ENCODE results near the gene DROSHA. TPM values are rescaled to one million over a fixed set of nuclear protein-coding genes. Genes with fewer than 3 reads are reported as not detected.
"Not testable (repeated sequence)": the region's sequence is repeated elsewhere in the genome, so short reads cannot be mapped to it uniquely, and the experiment has no call there.

The DROSHA gene
- total RNA-seq, 3 donors from 2014 or later = 31.5 to 52.5 (median 50.8) TPM

DNA sequence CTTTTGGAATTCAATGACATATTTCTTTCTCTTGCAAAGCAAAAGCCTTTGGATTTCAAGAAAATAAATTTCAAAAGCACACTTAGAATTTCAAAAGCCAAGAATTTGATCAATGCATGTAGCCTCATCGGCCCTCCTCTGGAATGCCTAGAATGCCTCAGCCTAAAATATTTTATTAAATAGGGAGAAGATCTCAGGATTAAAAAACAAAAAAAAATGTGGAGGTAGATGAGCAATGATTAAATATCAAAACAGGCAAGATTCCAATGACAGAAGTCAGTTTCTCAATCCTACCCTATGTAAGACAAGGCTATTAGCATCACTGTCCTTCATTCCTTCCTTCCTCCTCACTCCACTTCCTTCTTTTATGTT is 169.4 kb downstream of the DROSHA start:
- no peak overlapping the region for H3K4me3 ChIP-seq
- TF ChIP-seq, protein P1, sequence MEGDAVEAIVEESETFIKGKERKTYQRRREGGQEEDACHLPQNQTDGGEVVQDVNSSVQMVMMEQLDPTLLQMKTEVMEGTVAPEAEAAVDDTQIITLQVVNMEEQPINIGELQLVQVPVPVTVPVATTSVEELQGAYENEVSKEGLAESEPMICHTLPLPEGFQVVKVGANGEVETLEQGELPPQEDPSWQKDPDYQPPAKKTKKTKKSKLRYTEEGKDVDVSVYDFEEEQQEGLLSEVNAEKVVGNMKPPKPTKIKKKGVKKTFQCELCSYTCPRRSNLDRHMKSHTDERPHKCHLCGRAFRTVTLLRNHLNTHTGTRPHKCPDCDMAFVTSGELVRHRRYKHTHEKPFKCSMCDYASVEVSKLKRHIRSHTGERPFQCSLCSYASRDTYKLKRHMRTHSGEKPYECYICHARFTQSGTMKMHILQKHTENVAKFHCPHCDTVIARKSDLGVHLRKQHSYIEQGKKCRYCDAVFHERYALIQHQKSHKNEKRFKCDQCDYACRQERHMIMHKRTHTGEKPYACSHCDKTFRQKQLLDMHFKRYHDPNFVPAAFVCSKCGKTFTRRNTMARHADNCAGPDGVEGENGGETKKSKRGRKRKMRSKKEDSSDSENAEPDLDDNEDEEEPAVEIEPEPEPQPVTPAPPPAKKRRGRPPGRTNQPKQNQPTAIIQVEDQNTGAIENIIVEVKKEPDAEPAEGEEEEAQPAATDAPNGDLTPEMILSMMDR (IDR thresholded peaks at IDR 0.05) = no peak
- no peak for TF ChIP-seq POLR2A (IDR thresholded peaks at IDR 0.05)
- no peak for TF ChIP-seq POLR2AphosphoS5 (IDR thresholded peaks at IDR 0.05)
- no peaks in the 10 kb centered on the region for H3K4me1 ChIP-seq
- H3K36me3 ChIP-seq = no peaks in the 10 kb centered on the region
- DNase-seq (ENCODE audit: low spot score in 2 of 2) = no peak
- H3K27ac ChIP-seq = no peak overlapping the region
- intact Hi-C loops (cut with DNase I; ENCODE audit: low total_unique reads) = no loop called here
- H3K27me3 ChIP-seq = no peaks in the 10 kb centered on the region
- no peaks in the 10 kb centered on the region for H3K9me3 ChIP-seq

DNA sequence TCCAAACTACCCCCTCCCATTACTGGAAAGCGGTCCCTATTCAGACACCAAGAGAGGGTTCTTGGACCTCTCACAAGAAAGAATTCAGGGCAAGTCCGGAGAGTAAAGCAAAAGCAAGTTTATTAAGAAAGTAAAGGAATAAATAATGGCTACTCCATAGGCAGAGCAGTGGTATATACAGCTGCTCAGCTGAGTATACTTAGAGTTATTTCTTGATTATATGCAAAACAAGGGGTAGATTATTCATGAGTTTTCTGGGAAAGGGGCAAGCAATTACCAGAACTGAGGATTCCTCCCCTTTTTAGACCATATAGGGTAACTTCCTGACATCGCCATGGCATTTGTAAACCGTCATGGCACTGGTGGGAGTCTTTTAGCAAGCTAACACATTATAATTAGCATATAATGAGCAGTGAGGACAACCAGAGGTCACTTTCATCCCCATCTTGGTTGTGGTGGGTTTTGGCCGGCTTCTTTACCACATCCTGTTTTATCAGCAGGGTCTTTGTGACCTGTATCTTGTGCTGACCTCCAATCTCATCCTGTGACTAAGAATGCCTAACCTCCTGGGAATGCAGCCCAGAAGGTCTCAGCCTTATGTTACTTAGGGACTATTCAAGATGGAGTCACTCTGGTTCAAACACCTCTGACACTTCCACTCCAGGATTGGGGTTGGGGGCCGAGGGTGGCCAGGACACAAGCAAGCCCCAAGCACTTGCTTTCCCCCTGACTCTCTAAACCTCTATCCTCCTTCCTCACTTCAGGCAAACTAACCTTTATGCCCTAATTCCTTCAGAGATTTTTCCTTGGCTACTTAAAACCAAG is 170.0 kb downstream of the DROSHA start:
- DNase-seq (ENCODE audit: low spot score in 2 of 2); H3K27ac ChIP-seq; intact Hi-C loops (cut with DNase I; ENCODE audit: low total_unique reads): not testable (repeated sequence)

DNA sequence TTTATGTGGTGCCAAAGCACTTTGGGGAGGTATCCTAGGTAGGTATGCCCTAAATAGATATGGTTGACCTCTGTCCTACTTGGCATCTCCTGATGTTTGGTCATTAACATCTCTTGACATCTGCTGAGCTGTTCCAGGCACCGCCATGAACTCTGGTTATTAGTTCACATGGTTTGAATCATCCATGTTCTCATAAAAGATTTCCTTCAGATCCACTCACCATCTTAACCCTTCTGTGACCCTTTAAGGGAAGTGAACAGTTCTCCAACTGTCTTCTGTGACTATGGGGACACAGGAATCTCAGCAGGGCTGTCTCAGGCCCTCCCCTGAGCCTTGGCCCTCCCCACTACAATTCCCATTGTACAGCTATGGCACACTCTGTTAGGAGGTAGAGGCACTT is 170.7 kb downstream of the DROSHA start:
- TF ChIP-seq POLR2AphosphoS5 (IDR thresholded peaks at IDR 0.05) (no peak), POLR2A (IDR thresholded peaks at IDR 0.05) (no peak)
- TF ChIP-seq, protein P1 (IDR thresholded peaks at IDR 0.05) = no peak
- Histone ChIP-seq H3K9me3 (no peaks in the 10 kb centered on the region), H3K27ac (no peak overlapping the region), H3K36me3 (no peaks in the 10 kb centered on the region), H3K27me3 (no peaks in the 10 kb centered on the region), H3K4me1 (no peaks in the 10 kb centered on the region), H3K4me3 (no peak overlapping the region)
- intact Hi-C loops (cut with DNase I; ENCODE audit: low total_unique reads) = no loop called here
- no peak for DNase-seq (ENCODE audit: low spot score in 2 of 2)

More for the DNA sequence above, 170.0 kb downstream of the DROSHA start:
- H3K4me1 ChIP-seq, H3K9me3 ChIP-seq, H3K4me3 ChIP-seq, H3K27me3 ChIP-seq, H3K36me3 ChIP-seq: not testable (repeated sequence)

DNA sequence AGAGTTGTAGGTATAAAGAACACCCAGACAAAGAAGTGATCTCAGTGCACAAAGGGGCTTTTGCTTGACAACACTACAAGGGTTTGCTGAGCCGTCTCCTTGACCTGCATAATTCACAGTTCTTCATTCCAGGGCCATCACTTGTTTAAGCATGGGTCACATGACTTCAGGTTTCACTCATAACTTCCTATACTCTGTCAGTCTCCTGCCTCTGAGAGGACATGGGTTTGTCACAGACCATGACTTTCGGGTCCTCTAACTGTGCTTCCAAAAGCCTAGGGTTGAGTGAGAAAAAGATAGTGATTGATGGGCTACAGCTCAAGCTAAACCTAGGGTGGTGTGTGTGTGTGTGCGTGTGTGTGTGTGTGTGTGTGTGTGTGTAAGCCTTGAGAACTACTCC is 172.1 kb downstream of the DROSHA start:
- Histone ChIP-seq H3K4me1 (no peaks in the 10 kb centered on the region), H3K27me3 (no peaks in the 10 kb centered on the region), H3K4me3 (no peak overlapping the region), H3K27ac (no peak overlapping the region), H3K36me3 (no peaks in the 10 kb centered on the region), H3K9me3 (peaks cover 0 to 4% of the 10 kb centered on the region in 2 donors)
- intact Hi-C loops (cut with DNase I; ENCODE audit: low total_unique reads) = no loop called here
- TF ChIP-seq POLR2A (IDR thresholded peaks at IDR 0.05) = no peak
- TF ChIP-seq POLR2AphosphoS5 (IDR thresholded peaks at IDR 0.05) = no peak
- TF ChIP-seq, protein P1 (IDR thresholded peaks at IDR 0.05) = no peak
- DNase-seq (ENCODE audit: low spot score in 2 of 2) = no peak

DNA sequence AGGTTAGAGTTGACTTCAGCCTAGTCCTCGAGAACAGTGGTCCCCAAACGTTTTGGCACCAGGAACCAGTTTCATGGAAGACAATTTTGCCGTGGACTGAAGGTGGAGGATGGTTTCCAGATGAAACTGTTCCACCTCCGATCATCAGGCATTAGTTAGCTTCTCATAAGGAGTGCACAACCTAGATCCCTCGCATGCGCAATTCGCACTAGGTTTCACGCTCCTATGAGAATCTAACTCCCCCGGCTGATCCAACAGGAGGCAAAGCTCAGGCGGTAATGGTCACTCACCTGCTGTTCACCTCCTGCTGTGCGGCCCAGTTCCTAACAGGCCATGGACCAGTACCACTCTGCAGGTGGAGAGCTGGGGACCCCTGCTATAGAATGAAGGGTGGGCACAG is 174.9 kb downstream of the DROSHA start:
- no peak for TF ChIP-seq POLR2AphosphoS5 (IDR thresholded peaks at IDR 0.05)
- no peak for TF ChIP-seq POLR2A (IDR thresholded peaks at IDR 0.05)
- TF ChIP-seq, protein P1 (IDR thresholded peaks at IDR 0.05) = no peak
- intact Hi-C loops (cut with DNase I; ENCODE audit: low total_unique reads) = no loop called here
- Histone ChIP-seq H3K9me3 (peaks cover 0 to 4% of the 10 kb centered on the region in 2 donors), H3K4me3 (no peak overlapping the region), H3K36me3 (no peaks in the 10 kb centered on the region), H3K27ac (no peak overlapping the region), H3K27me3 (no peaks in the 10 kb centered on the region), H3K4me1 (no peaks in the 10 kb centered on the region)
- no peak for DNase-seq (ENCODE audit: low spot score in 2 of 2)

Data from breast epithelium (tissue), 4 donors.